Neural crest cell (in vitro differentiated cells): Measurements from ENCODE around the gene ANK3. TPM values are rescaled to one million over a fixed set of nuclear protein-coding genes. Genes with fewer than 3 reads are reported as not detected.

Experiments used
- DNase-seq: peaks from one replicate; pipeline ENCODE4 v3.0.0; 2021; ENCODE audit warnings: low read depth, mixed read lengths, low spot score
- H3K27ac Mint-ChIP-seq: one replicate; pipeline ENCODE4 v1.8.0; 2021; ENCODE audit warnings: mild to moderate bottlenecking, mixed read lengths; ENCODE audit not compliant: unreplicated experiment
- H3K27me3 Mint-ChIP-seq: 2 replicates; pipeline ENCODE4 v1.8.0; 2021; ENCODE audit warnings: low read depth, mild to moderate bottlenecking, mixed read lengths
- H3K36me3 Mint-ChIP-seq: 2 replicates; pipeline ENCODE4 v1.8.0; 2021; ENCODE audit warnings: low read depth, mild to moderate bottlenecking, mixed read lengths
- H3K4me1 Mint-ChIP-seq: 2 replicates; pipeline ENCODE4 v1.8.0; 2021; ENCODE audit warnings: mixed read lengths
- H3K4me3 Mint-ChIP-seq: one replicate; pipeline ENCODE4 v1.8.0; 2021; ENCODE audit warnings: mild to moderate bottlenecking, mixed read lengths
- H3K9me3 Mint-ChIP-seq: 2 replicates; pipeline ENCODE4 v1.8.0; 2021; ENCODE audit warnings: mixed read lengths
- total RNA-seq: library from RNA; stranded (reverse); gene quantifications from 2 replicates; pipeline ENCODE4 v1.2.1, GENCODE V29; 2021
- TF ChIP-seq, protein P1 (sequence below): fragments of 200-600 bp; sonication (generic); conservative IDR thresholded peaks from 2 replicates; pipeline ENCODE4 v1.5.0; 2021; ENCODE audit warnings: antibody characterized with exemption, mild to moderate bottlenecking

The ANK3 gene
- total RNA-seq, 1 donor from 2014 or later: 45.2 TPM

DNA sequence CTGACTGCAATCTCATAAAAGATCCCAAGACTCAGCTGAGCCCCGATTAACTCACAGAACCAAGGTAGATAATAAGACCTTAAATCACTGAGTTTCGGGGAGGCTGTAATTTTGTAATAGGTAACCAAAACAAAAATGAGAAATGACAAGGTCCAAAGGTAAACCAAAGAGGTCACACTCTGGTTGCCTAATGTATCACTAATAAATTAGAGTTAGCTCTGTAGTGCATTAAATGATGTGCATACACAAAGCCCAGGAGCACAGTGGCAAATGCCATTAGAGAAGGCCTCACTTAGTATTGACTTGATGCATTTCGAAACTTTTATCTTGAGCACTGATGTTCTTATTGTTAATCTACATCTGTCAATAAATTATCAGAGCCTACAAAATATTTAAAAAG is 245.6 kb downstream of the ANK3 start:
- H3K9me3 Mint-ChIP-seq: no peaks in the 10 kb centered on the region
- no peak for DNase-seq
- H3K27ac Mint-ChIP-seq: no peak overlapping the region
- TF ChIP-seq, protein P1, sequence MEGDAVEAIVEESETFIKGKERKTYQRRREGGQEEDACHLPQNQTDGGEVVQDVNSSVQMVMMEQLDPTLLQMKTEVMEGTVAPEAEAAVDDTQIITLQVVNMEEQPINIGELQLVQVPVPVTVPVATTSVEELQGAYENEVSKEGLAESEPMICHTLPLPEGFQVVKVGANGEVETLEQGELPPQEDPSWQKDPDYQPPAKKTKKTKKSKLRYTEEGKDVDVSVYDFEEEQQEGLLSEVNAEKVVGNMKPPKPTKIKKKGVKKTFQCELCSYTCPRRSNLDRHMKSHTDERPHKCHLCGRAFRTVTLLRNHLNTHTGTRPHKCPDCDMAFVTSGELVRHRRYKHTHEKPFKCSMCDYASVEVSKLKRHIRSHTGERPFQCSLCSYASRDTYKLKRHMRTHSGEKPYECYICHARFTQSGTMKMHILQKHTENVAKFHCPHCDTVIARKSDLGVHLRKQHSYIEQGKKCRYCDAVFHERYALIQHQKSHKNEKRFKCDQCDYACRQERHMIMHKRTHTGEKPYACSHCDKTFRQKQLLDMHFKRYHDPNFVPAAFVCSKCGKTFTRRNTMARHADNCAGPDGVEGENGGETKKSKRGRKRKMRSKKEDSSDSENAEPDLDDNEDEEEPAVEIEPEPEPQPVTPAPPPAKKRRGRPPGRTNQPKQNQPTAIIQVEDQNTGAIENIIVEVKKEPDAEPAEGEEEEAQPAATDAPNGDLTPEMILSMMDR: no peak
- H3K4me1 Mint-ChIP-seq: no peaks in the 10 kb centered on the region
- no peak overlapping the region for H3K4me3 Mint-ChIP-seq
- H3K36me3 Mint-ChIP-seq: no peaks in the 10 kb centered on the region
- no peaks in the 10 kb centered on the region for H3K27me3 Mint-ChIP-seq

GRCh38 chr10:60142736-60143135 is 246.9 kb downstream of the ANK3 start:
- Mint-ChIP-seq H3K4me1 (peaks cover 5% of the 10 kb centered on the region), H3K36me3 (no peaks in the 10 kb centered on the region), H3K27ac (no peak overlapping the region), H3K9me3 (no peaks in the 10 kb centered on the region), H3K4me3 (no peak overlapping the region), H3K27me3 (no peaks in the 10 kb centered on the region)
- TF ChIP-seq, protein P1: no peak
- no peak for DNase-seq

GRCh38 chr10:60141896-60142559 is 247.6 kb downstream of the ANK3 start:
- H3K4me3 Mint-ChIP-seq: peak overlapping the region; percentile 47
- no peaks in the 10 kb centered on the region for H3K36me3 Mint-ChIP-seq
- H3K27me3 Mint-ChIP-seq: no peaks in the 10 kb centered on the region
- no peaks in the 10 kb centered on the region for H3K9me3 Mint-ChIP-seq
- DNase-seq: no peak
- H3K4me1 Mint-ChIP-seq: peaks cover 6% of the 10 kb centered on the region
- no peak overlapping the region for H3K27ac Mint-ChIP-seq
- TF ChIP-seq, protein P1: peak; percentile 11

DNA sequence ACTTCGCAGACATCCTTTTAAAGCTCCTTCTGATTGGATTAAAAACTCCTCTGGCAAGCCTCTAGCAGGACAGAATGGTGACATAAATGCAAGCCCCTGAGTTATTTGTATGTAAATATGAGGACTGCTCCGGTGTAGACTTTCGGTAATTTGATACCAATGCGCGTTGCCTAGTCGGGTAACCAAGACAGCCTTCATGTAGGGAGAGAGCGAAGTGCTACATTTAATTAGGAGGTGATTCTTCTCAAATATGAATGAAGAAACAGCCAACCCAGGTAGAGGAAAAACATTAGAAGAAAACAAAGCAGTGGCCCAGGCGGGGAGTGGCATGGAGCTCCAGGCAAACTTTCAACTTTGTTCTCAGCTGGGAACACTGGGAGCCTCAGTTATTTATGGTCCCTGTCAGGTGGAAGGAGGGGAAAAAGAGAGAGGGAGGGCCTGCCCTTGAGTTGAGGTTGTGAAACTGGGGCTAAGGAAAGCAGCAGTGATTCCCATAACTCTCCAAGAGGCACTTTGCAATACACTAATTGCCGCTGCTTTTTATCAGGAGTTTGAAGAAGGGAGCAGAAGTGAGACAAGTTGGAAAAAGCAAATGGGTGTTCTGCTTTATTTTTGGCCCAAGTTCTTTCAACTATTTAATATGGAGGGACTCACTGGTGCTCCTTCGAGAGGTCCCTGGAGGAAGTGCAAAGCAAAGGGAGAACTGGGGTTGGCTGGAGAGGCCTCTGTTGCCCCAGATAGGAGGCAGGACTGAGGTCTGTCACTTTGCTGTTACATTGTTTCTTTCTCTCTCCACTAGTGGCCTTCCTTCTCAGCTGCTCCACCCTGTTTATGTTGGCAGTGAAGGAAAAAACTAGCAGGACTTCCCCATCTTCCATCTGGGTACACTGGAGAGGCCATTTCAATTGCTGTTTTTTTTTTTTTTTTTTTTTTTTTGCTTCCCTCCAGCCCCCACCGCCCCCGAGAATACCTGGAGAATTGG is 248.7 kb downstream of the ANK3 start:
- H3K4me3 Mint-ChIP-seq: no peak overlapping the region
- H3K4me1 Mint-ChIP-seq: peaks cover 6% of the 10 kb centered on the region
- H3K9me3 Mint-ChIP-seq: no peaks in the 10 kb centered on the region
- H3K27ac Mint-ChIP-seq: no peak overlapping the region
- DNase-seq: peak; percentile 20
- no peaks in the 10 kb centered on the region for H3K36me3 Mint-ChIP-seq
- TF ChIP-seq, protein P1: no peak
- no peaks in the 10 kb centered on the region for H3K27me3 Mint-ChIP-seq

- no peak overlapping the region for H3K4me3 Mint-ChIP-seq
- no peak for DNase-seq
These were observed 249.7 kb downstream of the ANK3 start for GRCh38 chr10:60139798-60140566.

More at GRCh38 chr10:60139798-60140566, 249.7 kb downstream of the ANK3 start:
- Mint-ChIP-seq H3K9me3 (no peaks in the 10 kb centered on the region), H3K27ac (no peak overlapping the region), H3K4me1 (peaks cover 6% of the 10 kb centered on the region), H3K27me3 (no peaks in the 10 kb centered on the region), H3K36me3 (no peaks in the 10 kb centered on the region)
- TF ChIP-seq, protein P1: no peak
